Right atrium auricular region (tissue), 2 donors: ENCODE data around the gene ISL2. TPM values are rescaled to one million over a fixed set of nuclear protein-coding genes. Genes with fewer than 3 reads are reported as not detected.
A peak's percentile ranks its signal among the peaks of the same experiment; 100 is the strongest.
"Not testable (repeated sequence)": the region's sequence is repeated elsewhere in the genome, so short reads cannot be mapped to it uniquely, and the experiment has no call there.

Experiments used
- DNase-seq: peaks from one replicate; pipeline ENCODE4 v3.0.0-alpha.2; 2019; ENCODE audit warnings: low spot score
- H3K27ac ChIP-seq, 2 donors: fragments of 200-600 bp; sonication (generic); 1 replicate in 1 of 2; 2 replicates in 1 of 2; pipeline ENCODE4 v1.5.1; 2016 to 2019
- H3K27me3 ChIP-seq, 2 donors: fragments of 200-600 bp; sonication (generic); one replicate each; pipeline versions ENCODE4 v1.5.1 to v1.6.0; 2017 to 2019
- H3K36me3 ChIP-seq: fragments of 200-600 bp; sonication (generic); one replicate; pipeline ENCODE4 v1.5.1; 2016
- H3K4me1 ChIP-seq, 2 donors: fragments of 200-600 bp; sonication (generic); one replicate each; pipeline versions ENCODE4 v1.5.1 to v1.6.0; 2017 to 2019
- H3K4me3 ChIP-seq, 2 donors: fragments of 200-600 bp; sonication (generic); 1 replicate in 1 of 2; 2 replicates in 1 of 2; pipeline ENCODE4 v1.5.1; 2017 to 2019; ENCODE audit warnings: mild to moderate bottlenecking in 1 of 2, moderate library complexity in 1 of 2
- H3K9me3 ChIP-seq, 2 donors: fragments of 200-600 bp; sonication (generic); one replicate each; pipeline ENCODE4 v1.5.1; 2019
- CTCF ChIP-seq, 2 donors: fragments of 200-600 bp; sonication (generic); IDR thresholded peaks; one replicate each; pipeline ENCODE4 v1.5.1; 2019; ENCODE audit warnings: antibody characterized with exemption in 2 of 2
- total RNA-seq, 2 donors: library from RNA; depleted of rRNA; stranded (reverse); fragments of >200 nt; gene quantifications; one replicate each; pipeline ENCODE4 v1.1.0, GENCODE V29; 2016

Gene ISL2
- total RNA-seq, result not detected

GRCh38 chr15:76336254-76337058, at the start of gene ISL2:
ISL2 (plus strand) TSS chr15:76336773; CDS start chr15:76336884, 111 bp downstream.
- TF ChIP-seq CTCF (IDR thresholded peaks at IDR 0.05), result no peak
- Histone ChIP-seq H3K27ac (no peak within 1 kb of the TSS), H3K27me3 (peaks cover 63 to 70% of the 10 kb centered on the region in 2 donors), H3K36me3 (no peaks in the 10 kb centered on the region), H3K9me3 (no peaks in the 10 kb centered on the region), H3K4me1 (peaks cover 0 to 56% of the 10 kb centered on the region in 2 donors), H3K4me3 (peak within 1 kb of the TSS in 1 of 2 donors; percentile 25)
- no peak for DNase-seq

- H3K27ac ChIP-seq, result no peak overlapping the region
- no peak for TF ChIP-seq CTCF (IDR thresholded peaks at IDR 0.05)
- peaks cover 0 to 15% of the 10 kb centered on the region in 2 donors for H3K4me1 ChIP-seq
- H3K27me3 ChIP-seq, result no peaks in the 10 kb centered on the region
- no peak for DNase-seq
- H3K9me3 ChIP-seq, result no peaks in the 10 kb centered on the region
- H3K36me3 ChIP-seq, result peaks cover 35% of the 10 kb centered on the region
- no peak overlapping the region for H3K4me3 ChIP-seq
Measured at GRCh38 chr15:76289582-76289981, 47.0 kb upstream of the ISL2 start.

- peaks cover 0 to 24% of the 10 kb centered on the region in 2 donors for H3K4me1 ChIP-seq
- H3K9me3 ChIP-seq, result no peaks in the 10 kb centered on the region
- no peak for TF ChIP-seq CTCF (IDR thresholded peaks at IDR 0.05)
- no peaks in the 10 kb centered on the region for H3K27me3 ChIP-seq
- no peak overlapping the region for H3K27ac ChIP-seq
- H3K36me3 ChIP-seq, result peaks cover 2% of the 10 kb centered on the region
- no peak for DNase-seq
- no peak overlapping the region for H3K4me3 ChIP-seq
Measured at GRCh38 chr15:76293361-76293760, 43.2 kb upstream of the ISL2 start.

GRCh38 chr15:76294463-76294862, 42.1 kb upstream of the ISL2 start:
- peaks cover 0 to 24% of the 10 kb centered on the region in 2 donors for H3K4me1 ChIP-seq
- not testable (repeated sequence) for DNase-seq

GRCh38 chr15:76296849-76297248, 39.7 kb upstream of the ISL2 start:
- peaks cover 0 to 24% of the 10 kb centered on the region in 2 donors for H3K4me1 ChIP-seq
- H3K27ac ChIP-seq, result no peak overlapping the region
- TF ChIP-seq CTCF (IDR thresholded peaks at IDR 0.05), result no peak
- no peaks in the 10 kb centered on the region for H3K9me3 ChIP-seq
- no peak for DNase-seq
- no peaks in the 10 kb centered on the region for H3K27me3 ChIP-seq
- no peaks in the 10 kb centered on the region for H3K36me3 ChIP-seq
- no peak overlapping the region for H3K4me3 ChIP-seq

More at GRCh38 chr15:76294463-76294862, 42.1 kb upstream of the ISL2 start:
- H3K9me3 ChIP-seq, H3K27me3 ChIP-seq, H3K4me3 ChIP-seq, H3K36me3 ChIP-seq, H3K27ac ChIP-seq: not testable (repeated sequence)

GRCh38 chr15:76297951-76298350, 38.6 kb upstream of the ISL2 start:
- H3K4me1 ChIP-seq, result peaks cover 0 to 24% of the 10 kb centered on the region in 2 donors
- H3K9me3 ChIP-seq, H3K4me3 ChIP-seq, DNase-seq, H3K27ac ChIP-seq, H3K27me3 ChIP-seq, H3K36me3 ChIP-seq: not testable (repeated sequence)

GRCh38 chr15:76298986-76299385, 37.6 kb upstream of the ISL2 start:
- no peak for DNase-seq
- no peaks in the 10 kb centered on the region for H3K9me3 ChIP-seq
- H3K27me3 ChIP-seq, result no peaks in the 10 kb centered on the region
- H3K36me3 ChIP-seq, result no peaks in the 10 kb centered on the region
- no peak overlapping the region for H3K4me3 ChIP-seq
- TF ChIP-seq CTCF (IDR thresholded peaks at IDR 0.05), result no peak
- peaks cover 0 to 16% of the 10 kb centered on the region in 2 donors for H3K4me1 ChIP-seq
- H3K27ac ChIP-seq, result no peak overlapping the region
